ENCODE measurements around the gene ZBTB39.

ZBTB39 gene

DNA sequence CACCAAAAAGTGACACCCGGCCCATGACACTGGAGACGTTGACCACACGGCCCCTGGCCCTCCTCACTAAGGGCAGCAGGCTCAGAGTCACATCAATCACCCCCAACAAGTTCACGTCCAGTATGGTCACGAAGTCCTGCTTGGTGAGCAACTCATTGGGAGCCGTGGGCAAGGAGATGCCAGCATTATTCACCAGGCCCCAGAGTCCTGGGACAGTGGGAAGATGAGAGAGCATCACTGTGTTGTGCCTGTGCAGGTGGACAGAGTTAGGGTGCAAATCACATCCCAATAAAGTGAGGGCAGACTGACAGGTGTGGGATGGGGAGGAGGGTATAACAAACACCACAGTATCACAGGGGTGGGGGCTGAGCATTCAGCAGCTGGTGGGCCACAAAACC is 51.4 kb downstream of the ZBTB39 start:
- Histone ChIP-seq H3K9me3 (ENCODE audit: insufficient read depth, low read length) (no peaks in the 10 kb centered on the region), H3K36me3 (ENCODE audit: low read length) (no peaks in the 10 kb centered on the region), H3K27ac (ENCODE audit: low read depth, low read length) (no peak overlapping the region), H3K4me3 (ENCODE audit: insufficient read depth, low read length, poor library complexity, severe bottlenecking) (no peak overlapping the region), H3K4me2 (ENCODE audit: low read depth, low read length, poor library complexity, severe bottlenecking) (no peak overlapping the region), H3K9ac (ENCODE audit: low read length) (no peak overlapping the region), H4K20me1 (ENCODE audit: low read depth, low read length) (no peaks in the 10 kb centered on the region), H3K27me3 (ENCODE audit: low read length) (no peaks in the 10 kb centered on the region), H3K79me2 (ENCODE audit: insufficient read depth, low read length) (no peaks in the 10 kb centered on the region), H3F3A (ENCODE audit: insufficient read depth) (no peaks in the 10 kb centered on the region), H2AFZ (ENCODE audit: low read depth, low read length, severe bottlenecking) (no peak overlapping the region), H3K9me2 (replicated peaks; ENCODE audit: insufficient read depth, low read length) (no peaks in the 10 kb centered on the region)
- TF ChIP-seq EZH2phosphoT487 (conservative IDR thresholded peaks at IDR 0.05; ENCODE audit: low read length), result no peak
- TF ChIP-seq, protein P1, sequence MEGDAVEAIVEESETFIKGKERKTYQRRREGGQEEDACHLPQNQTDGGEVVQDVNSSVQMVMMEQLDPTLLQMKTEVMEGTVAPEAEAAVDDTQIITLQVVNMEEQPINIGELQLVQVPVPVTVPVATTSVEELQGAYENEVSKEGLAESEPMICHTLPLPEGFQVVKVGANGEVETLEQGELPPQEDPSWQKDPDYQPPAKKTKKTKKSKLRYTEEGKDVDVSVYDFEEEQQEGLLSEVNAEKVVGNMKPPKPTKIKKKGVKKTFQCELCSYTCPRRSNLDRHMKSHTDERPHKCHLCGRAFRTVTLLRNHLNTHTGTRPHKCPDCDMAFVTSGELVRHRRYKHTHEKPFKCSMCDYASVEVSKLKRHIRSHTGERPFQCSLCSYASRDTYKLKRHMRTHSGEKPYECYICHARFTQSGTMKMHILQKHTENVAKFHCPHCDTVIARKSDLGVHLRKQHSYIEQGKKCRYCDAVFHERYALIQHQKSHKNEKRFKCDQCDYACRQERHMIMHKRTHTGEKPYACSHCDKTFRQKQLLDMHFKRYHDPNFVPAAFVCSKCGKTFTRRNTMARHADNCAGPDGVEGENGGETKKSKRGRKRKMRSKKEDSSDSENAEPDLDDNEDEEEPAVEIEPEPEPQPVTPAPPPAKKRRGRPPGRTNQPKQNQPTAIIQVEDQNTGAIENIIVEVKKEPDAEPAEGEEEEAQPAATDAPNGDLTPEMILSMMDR (IDR thresholded peaks at IDR 0.05; ENCODE audit: insufficient read depth, low read length, poor library complexity, severe bottlenecking), result no peak

DNA sequence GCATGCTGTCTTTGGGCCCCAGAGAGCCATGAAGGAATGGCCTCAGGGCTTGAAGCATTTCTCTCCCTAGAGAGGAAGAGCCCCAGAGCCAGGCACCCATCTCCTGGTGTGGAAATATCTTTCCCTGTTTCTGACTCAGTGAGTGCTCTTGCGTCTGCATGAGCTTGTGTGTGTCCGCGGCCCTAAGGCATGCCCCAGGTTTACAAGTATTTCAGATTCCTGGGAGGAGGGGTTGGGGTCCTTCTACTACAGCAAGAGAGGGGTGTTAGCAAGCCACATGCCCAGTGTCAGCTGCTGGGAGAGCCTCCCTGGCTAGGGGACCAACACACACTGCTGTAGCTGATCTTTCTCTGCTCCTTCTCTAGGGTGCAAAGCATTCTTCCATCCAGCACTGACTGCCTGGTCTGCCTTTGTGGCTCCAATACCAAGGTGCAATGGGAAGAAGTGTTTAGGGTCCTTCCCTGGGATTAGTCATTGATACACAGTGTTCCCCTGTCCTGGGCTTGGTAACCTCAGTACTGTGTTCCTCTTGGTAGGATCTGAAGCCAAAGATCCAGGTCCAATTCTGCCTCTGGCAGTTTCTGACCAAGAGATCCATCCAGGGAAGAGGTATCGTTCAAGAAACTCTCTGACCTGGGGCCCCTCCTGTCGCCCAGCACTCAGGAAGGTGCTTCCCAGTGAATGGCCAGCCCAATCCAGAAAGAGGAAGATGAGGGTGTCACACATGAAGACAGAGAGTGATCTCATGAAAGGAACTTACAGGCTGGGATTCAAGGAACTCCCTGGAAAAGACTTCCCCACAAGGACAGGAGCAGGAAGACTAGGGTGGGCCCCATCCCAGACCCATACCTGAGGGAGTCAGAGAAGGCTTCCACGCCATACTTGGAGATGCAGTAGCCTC is 52.0 kb downstream of the ZBTB39 start:
- H3K27ac ChIP-seq (ENCODE audit: low read depth, low read length), result no peak overlapping the region
- no peaks in the 10 kb centered on the region for H3K27me3 ChIP-seq (ENCODE audit: low read length)
- TF ChIP-seq EZH2phosphoT487 (conservative IDR thresholded peaks at IDR 0.05; ENCODE audit: low read length), result no peak
- TF ChIP-seq, protein P1 (IDR thresholded peaks at IDR 0.05; ENCODE audit: insufficient read depth, low read length, poor library complexity, severe bottlenecking), result no peak
- no peaks in the 10 kb centered on the region for H4K20me1 ChIP-seq (ENCODE audit: low read depth, low read length)
- H3K79me2 ChIP-seq (ENCODE audit: insufficient read depth, low read length), result no peaks in the 10 kb centered on the region
- H3K4me3 ChIP-seq (ENCODE audit: insufficient read depth, low read length, poor library complexity, severe bottlenecking), result no peak overlapping the region
- no peaks in the 10 kb centered on the region for H3K9me2 ChIP-seq (replicated peaks; ENCODE audit: insufficient read depth, low read length)
- no peak overlapping the region for H3K4me2 ChIP-seq (ENCODE audit: low read depth, low read length, poor library complexity, severe bottlenecking)
- no peak overlapping the region for H2AFZ ChIP-seq (ENCODE audit: low read depth, low read length, severe bottlenecking)
- no peak overlapping the region for H3K9ac ChIP-seq (ENCODE audit: low read length)
- H3K36me3 ChIP-seq (ENCODE audit: low read length), result no peaks in the 10 kb centered on the region
- no peaks in the 10 kb centered on the region for H3F3A ChIP-seq (ENCODE audit: insufficient read depth)
- no peaks in the 10 kb centered on the region for H3K9me3 ChIP-seq (ENCODE audit: insufficient read depth, low read length)

DNA sequence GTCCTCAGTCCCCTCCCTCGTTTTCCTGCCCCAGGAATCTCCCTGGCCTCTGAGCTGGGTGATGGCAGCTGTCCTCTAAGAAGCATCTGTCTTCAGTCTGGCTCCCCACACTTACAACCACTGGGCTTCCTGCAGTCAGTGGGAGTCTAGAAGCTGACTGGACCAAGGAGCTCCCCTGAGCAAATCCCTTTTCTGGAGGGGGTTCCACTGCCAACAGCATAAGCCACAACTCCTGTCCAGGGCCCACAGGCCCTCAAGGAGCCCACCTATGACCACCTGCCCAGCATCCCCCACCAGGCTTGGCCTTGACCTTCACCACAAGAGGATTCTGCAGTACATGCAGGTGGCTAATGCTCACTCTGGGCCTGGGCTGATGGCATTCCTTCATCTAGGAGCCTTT is 53.0 kb downstream of the ZBTB39 start:
- no peaks in the 10 kb centered on the region for H3K9me2 ChIP-seq (replicated peaks; ENCODE audit: insufficient read depth, low read length)
- H3F3A ChIP-seq (ENCODE audit: insufficient read depth), result no peaks in the 10 kb centered on the region
- no peaks in the 10 kb centered on the region for H3K9me3 ChIP-seq (ENCODE audit: insufficient read depth, low read length)
- no peaks in the 10 kb centered on the region for H3K27me3 ChIP-seq (ENCODE audit: low read length)
- no peak overlapping the region for H3K27ac ChIP-seq (ENCODE audit: low read depth, low read length)
- no peaks in the 10 kb centered on the region for H3K36me3 ChIP-seq (ENCODE audit: low read length)
- no peak overlapping the region for H3K4me3 ChIP-seq (ENCODE audit: insufficient read depth, low read length, poor library complexity, severe bottlenecking)
- H4K20me1 ChIP-seq (ENCODE audit: low read depth, low read length), result no peaks in the 10 kb centered on the region
- no peak overlapping the region for H3K9ac ChIP-seq (ENCODE audit: low read length)
- H3K4me2 ChIP-seq (ENCODE audit: low read depth, low read length, poor library complexity, severe bottlenecking), result no peak overlapping the region
- H3K79me2 ChIP-seq (ENCODE audit: insufficient read depth, low read length), result no peaks in the 10 kb centered on the region
- H2AFZ ChIP-seq (ENCODE audit: low read depth, low read length, severe bottlenecking), result no peak overlapping the region
- TF ChIP-seq, protein P1 (IDR thresholded peaks at IDR 0.05; ENCODE audit: insufficient read depth, low read length, poor library complexity, severe bottlenecking), result no peak
- TF ChIP-seq EZH2phosphoT487 (conservative IDR thresholded peaks at IDR 0.05; ENCODE audit: low read length), result no peak
